Posterior vena cava (tissue), 2 donors: Measurements from ENCODE around the gene CNTNAP2. TPM values are rescaled to one million over a fixed set of nuclear protein-coding genes. Genes with fewer than 3 reads are reported as not detected.
"Not testable (repeated sequence)": the region's sequence is repeated elsewhere in the genome, so short reads cannot be mapped to it uniquely, and the experiment has no call there.

Source experiments
- DNase-seq: peaks from one replicate; pipeline ENCODE4 v3.0.0-alpha.2; 2020; ENCODE audit warnings: low spot score
- intact Hi-C, 2 donors: fragments of 100-400 bp; cut with DNase I; formaldehyde crosslinking; loops; one replicate each; pipeline versions ENCODE4 v1.14.1 to v1.14.2; 2022 to 2023
- total RNA-seq, 2 donors: library from RNA; stranded (reverse); fragmentation: NEBNext Ultra II Directional; extraction: Animal tissue kit (Norgen Biotek cat#: 25700); gene quantifications; one replicate each; pipeline ENCODE4 v1.2.1, GENCODE V29; 2021
- donor health status: DM: yes; HTN: yes; CAD: no.
- donor health status: DM: yes; HTN: yes; CAD: no.

The CNTNAP2 gene
- total RNA-seq, 2 donors from 2014 or later: not detected

GRCh38 chr7:146889806-146890555 is 773.4 kb downstream of the CNTNAP2 start:
- no peak for DNase-seq
- intact Hi-C loops: no loop called here

DNA sequence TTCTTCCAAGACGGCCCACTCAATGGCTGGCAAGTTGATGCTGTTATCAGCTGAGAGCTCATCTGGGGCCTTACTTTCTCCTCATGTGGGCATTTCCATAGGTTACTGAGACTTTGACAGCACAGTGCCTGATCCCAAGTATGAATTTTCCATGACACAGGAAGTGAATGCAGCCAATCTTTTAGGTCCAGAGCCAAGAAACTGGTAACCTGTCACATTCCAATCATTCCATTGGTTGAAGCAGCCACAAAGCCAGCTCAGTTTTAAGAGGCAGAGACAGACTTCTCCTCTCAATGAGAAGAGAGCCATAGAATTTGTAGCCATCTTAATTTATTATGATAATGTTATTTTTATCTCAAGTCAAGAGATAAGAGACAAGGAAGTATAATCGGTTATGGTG is 775.5 kb downstream of the CNTNAP2 start:
- DNase-seq: no peak
- intact Hi-C loops: no loop called here

GRCh38 chr7:146894927-146895326 is 778.3 kb downstream of the CNTNAP2 start:
- intact Hi-C loops: no loop called here
- DNase-seq: no peak

DNA sequence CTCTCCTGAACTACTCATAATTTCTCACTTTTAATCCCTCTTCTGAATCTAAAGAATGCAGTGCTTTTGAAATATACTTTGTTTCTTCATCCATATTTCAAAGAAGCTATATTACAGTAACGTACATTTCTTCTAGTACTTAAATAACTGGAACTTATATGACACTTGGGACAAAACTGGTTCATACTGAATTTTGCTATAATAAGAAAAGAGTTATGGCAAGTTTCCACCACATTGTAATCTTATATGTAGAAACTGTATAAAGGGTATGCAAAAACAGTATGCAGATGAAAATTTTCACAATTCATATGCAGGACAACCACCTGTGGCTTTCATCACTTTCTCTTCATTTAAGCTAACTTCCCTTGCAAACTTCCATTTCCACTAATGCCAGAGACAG is 785.7 kb downstream of the CNTNAP2 start:
- intact Hi-C loops: no loop called here
- no peak for DNase-seq

GRCh38 chr7:146902728-146903127 is 786.1 kb downstream of the CNTNAP2 start:
- intact Hi-C loops: no loop called here
- DNase-seq: no peak

DNA sequence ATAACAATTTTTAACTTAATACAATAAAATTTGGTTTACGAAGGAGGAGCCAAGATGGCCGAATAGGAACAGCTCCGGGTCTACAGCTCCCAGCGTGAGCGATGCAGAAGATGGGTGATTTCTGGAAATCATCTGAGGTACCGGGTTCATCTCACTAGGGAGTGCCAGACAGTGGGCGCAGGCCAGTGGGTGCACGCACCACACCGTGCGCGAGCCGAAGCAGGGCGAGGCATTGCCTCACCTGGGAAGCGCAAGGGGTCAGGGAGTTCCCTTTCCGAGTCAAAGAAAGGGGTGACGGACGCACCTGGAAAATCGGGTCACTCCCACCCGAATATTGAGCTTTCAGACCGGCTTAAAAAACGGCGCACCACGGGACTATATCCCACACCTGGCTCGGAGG is 789.1 kb downstream of the CNTNAP2 start:
- DNase-seq, intact Hi-C loops: not testable (repeated sequence)

GRCh38 chr7:146922782-146923181 is 806.2 kb downstream of the CNTNAP2 start:
- intact Hi-C loops: loop anchor here in 1 of 2 donors (10.0 kb wide), 1 partner anchor 1528 kb away; no protein-coding TSS in a partner anchor
- DNase-seq: no peak

GRCh38 chr7:146926841-146927240 is 810.2 kb downstream of the CNTNAP2 start:
- DNase-seq: no peak
- intact Hi-C loops: loop anchor here in 1 of 2 donors (10.0 kb wide), 1 partner anchor 1532 kb away; no protein-coding TSS in a partner anchor

GRCh38 chr7:146937836-146938235 is 821.2 kb downstream of the CNTNAP2 start:
- intact Hi-C loops: no loop called here

GRCh38 chr7:146943483-146943882 is 826.9 kb downstream of the CNTNAP2 start:
- intact Hi-C loops: no loop called here
- no peak for DNase-seq

More at GRCh38 chr7:146937836-146938235, 821.2 kb downstream of the CNTNAP2 start:
- no peak for DNase-seq

- intact Hi-C loops: no loop called here
- DNase-seq: no peak
Observed at GRCh38 chr7:146948703-146949102, 832.1 kb downstream of the CNTNAP2 start.

DNA sequence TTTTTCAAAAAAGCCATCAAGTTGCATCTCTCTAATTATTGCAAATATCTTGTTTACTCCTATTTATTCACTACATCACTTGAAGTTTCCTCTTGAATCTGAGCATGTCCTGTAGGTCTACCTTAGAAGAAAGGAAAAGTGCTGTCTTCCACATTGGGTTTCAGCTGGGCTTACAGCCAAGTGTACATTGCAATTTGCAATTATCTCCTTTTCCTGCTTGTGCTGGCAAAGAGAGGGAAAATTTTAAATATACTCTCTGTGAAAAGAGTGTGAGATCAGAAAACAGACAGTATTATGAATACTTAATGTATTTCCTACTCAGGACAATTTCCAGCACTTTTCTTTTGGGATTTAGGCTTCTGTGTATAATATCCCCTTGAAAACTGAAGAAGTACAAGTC is 839.7 kb downstream of the CNTNAP2 start:
- intact Hi-C loops: no loop called here
- no peak for DNase-seq

DNA sequence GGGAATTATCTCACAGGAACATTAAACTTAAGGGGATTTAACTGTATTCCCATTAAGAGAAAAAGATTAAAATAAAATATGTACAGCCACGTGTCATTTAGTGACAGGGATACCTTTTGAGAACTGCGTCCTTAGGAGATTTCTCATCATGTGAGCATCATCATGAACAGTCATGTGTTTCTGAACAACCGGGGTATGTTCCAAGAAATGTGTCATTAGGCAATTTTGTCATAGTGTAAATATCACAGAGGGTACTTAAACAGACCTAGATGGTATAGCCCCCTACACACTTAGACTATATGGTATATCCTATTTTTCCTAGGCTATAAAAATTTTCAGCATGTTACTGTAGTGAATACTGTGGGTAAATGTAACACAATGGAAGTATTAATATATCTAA is 840.3 kb downstream of the CNTNAP2 start:
- no peak for DNase-seq
- intact Hi-C loops: no loop called here

- intact Hi-C loops: no loop called here
- DNase-seq: no peak
Observed at GRCh38 chr7:146960773-146961391, 844.3 kb downstream of the CNTNAP2 start.

DNA sequence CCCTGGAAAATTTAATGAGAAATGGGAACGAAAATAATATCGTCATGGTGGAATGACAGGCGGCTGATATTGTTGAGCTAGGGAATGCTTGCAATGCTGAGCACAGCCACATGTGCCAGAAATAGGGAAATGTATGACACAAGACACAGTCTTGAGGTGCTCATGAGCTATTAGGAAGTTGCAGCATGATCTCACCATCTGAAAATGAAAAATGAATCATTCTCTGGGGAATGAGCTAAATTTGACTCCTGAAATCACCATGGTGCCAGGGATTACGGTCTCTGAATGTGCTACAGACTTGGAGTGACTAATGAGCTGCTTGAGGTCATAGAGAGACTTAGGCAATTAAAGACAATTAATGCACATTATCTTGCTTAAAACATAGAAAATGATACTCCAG is 845.0 kb downstream of the CNTNAP2 start:
- no peak for DNase-seq
- intact Hi-C loops: no loop called here

- DNase-seq: no peak
- intact Hi-C loops: no loop called here
Observed at GRCh38 chr7:146966274-146966673, 849.7 kb downstream of the CNTNAP2 start.

GRCh38 chr7:146982482-146982881 is 865.9 kb downstream of the CNTNAP2 start:
- intact Hi-C loops: no loop called here

DNA sequence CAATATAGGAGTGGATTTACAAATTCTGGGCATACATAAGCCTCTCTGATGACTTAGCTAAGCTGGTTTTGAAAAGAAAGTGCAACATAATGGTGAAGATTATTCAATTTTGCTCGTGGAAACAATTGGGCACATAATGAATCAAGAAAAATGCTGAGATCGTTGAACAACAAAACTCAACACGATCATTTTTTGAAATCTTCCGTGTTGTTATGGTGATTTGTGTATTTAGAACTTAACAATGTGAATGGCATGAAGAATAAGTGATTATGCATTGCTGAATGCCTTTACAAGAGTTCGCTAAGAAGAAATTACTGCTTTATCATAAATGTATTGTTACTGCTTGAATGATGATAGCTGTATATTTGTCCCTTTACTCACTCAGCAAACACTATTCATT is 875.0 kb downstream of the CNTNAP2 start:
- intact Hi-C loops: no loop called here
- no peak for DNase-seq

More at GRCh38 chr7:146982482-146982881, 865.9 kb downstream of the CNTNAP2 start:
- no peak for DNase-seq

GRCh38 chr7:146993764-146994163 is 877.2 kb downstream of the CNTNAP2 start:
- intact Hi-C loops: no loop called here
- DNase-seq: no peak

- DNase-seq: no peak
- intact Hi-C loops: no loop called here
Observed at GRCh38 chr7:147008530-147008929, 891.9 kb downstream of the CNTNAP2 start.

DNA sequence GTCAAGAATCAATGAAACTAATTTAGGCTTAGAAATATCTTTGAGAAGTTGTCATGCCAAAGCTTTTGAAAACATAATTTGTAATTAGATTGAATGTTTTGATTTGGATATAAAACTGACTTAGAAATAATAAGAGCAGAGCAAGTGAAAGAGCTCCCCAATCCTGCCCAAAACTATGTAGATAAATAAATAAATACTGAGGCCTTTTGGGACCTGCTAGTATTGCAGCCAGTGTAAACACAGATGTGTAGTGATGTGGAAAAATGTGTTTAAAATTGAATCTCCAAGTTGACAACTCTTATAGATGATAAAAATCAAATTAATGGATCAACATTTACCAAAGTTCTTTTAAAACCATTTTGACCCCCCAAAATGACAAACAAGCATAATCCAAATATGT is 896.1 kb downstream of the CNTNAP2 start:
- DNase-seq: no peak
- intact Hi-C loops: no loop called here
